NOMO-1 treated with DMSO at 0.1 percent for 48 hours (cell line): ENCODE results near the gene LPGAT1.
"Not testable (repeated sequence)": the region's sequence is repeated elsewhere in the genome, so short reads cannot be mapped to it uniquely, and the experiment has no call there.

ENCODE experiments used
- DNase-seq: peaks from one replicate; lab custom pipeline; 2025; ENCODE audit not compliant: unreplicated experiment; lab: John Stamatoyannopoulos, UW

Gene LPGAT1

GRCh38 chr1:211708006-211708405 lies 122.6 kb downstream of the LPGAT1 start:
- DNase-seq = no peak

DNA sequence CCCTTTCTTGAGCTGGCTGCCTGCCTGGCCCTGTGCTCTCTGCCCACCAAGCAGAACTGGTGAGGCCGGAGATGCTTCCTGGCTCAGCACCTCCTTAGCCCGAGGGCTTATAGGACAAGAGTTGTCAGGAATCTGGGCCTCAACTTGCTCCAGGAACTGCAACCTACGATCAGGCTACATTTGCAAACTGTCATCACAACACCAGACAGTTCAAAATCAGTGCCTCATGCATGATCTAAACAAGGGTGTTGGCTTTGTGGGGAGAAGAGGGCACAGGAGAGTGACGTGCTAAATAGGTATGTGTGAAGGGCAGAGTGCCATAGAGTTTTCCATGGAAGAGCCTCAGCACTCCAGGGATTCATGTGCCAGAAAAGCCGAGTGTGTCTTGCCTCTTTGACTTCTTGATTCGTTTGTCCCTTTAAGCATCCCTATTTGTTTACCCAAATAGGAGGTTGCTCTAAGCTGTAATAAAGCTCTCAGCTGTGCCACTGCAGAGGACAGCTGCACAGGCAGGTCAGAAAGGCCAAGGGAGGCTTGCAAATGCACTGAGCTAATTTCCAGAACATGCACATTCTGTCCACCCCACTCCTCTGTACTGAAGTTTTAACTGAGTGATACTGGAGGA lies 125.0 kb downstream of the LPGAT1 start:
- DNase-seq = no peak

DNA sequence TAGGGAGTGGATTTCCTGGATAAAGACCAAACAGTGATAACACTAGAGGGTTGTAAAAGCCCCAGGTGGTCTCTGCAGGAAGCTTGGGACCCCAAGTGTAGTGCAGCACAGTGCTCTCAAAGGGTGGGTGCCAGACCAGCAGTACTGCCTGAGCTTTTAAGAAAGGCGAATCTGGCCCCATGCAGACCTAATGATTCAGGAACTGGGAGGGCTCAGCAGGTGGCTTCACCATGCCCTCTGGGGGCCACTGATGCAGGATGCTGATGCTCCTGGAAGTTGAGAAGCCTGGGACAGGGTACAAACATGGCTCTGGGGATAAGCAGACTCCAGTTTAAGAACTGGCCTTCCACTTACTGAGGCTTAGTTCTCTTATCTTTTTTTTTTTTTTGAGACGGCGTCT lies 126.0 kb downstream of the LPGAT1 start:
- DNase-seq = no peak

- DNase-seq = no peak
Observed at GRCh38 chr1:211703812-211704537, 126.6 kb downstream of the LPGAT1 start.

DNA sequence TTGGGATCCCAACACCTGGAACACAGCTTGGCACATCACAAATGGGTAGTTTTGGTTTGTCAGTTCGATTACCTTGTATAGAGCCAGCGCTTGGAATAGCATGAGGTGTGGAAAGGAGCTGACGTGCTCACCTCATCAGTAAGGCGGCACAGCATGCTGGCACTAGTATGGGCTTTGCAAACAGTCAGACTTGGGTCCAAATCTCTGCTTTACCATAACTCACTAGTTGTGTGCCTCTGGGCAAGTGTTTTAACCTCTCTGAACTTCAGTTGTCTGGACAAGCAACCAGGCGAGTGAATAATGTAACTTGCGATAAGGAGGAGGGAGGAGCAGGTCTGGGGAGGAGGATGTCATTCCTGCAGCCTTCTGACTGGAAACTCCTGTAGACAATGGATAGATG lies 128.8 kb downstream of the LPGAT1 start:
- no peak for DNase-seq

DNA sequence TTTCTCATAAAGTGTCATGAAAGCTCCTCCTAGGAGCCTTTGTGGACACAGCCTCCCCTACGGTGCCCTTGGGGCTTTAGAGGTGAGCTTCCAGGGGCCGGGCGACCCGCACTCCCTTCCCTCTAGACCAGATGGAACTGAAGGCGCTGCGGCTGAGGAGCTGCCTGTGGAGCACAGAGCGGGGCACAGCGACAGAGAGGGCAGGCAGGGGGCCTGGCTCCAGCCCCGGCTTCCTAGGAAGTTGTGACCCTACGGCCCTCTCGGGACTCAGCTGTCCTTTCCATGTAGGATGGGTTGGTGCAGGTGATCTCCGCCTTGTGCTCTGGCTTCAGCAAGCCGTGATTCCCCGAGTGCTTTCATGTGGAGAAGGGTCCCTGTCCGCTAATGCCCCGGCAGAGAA lies 131.5 kb downstream of the LPGAT1 start:
- no peak for DNase-seq

DNA sequence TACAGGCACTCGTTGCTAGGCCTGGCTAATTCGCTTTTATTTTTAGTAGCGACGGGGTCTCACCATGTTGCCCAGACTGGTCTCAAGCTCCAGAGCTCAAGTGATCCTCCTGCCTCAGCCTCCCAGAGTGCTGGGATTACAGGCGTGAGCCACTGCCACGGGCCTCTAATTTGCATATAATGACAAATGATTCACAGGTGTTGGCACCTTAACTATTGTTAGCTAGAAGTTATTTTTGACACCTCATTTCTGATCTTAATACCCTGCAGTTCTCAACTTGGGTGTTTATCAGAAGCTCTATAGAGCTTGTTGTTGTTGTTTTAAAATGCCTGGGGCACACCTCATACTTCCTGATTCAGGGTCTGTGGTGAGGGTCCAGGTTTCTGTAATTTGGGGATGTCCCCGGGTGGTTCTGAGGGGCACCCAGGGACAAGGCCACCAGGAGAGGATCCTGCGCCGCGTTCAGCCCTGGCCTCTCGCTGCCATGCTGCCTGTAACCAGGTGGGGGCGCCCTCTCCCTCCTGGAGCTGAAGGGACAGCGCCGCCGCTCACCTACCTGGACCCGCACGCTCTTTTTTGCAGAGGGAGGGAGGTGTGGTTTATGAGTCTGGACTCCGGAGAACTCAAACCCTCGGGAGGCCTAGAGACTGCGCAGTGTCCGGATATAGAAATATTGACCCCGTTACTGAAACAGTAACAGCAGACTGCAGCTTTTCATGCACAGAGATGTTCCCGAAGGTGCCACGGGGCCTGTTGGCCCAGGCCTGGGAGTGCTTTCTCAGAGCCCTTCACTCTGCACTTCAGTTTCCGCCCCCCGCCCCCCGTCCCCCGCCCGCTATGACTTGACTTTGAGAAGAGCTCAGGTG lies 132.2 kb downstream of the LPGAT1 start:
- peak; percentile 61 for DNase-seq

GRCh38 chr1:211697356-211697755 lies 133.2 kb downstream of the LPGAT1 start:
- no peak for DNase-seq

- DNase-seq = peak; percentile 42
Observed at GRCh38 chr1:211695135-211695816, 135.3 kb downstream of the LPGAT1 start.

GRCh38 chr1:211693911-211694310 lies 136.7 kb downstream of the LPGAT1 start:
- not testable (repeated sequence) for DNase-seq
